BJ (cell line): ENCODE measurements around the gene SLC2A2. TPM values are rescaled to one million over a fixed set of nuclear protein-coding genes. Genes with fewer than 3 reads are reported as not detected.

Source experiments
- CTCF ChIA-PET: fragments of 350-600 bp; formaldehyde crosslinking; extraction: SDS; loops from one replicate; lab custom pipeline; 2021; ENCODE audit warnings: antibody characterized with exemption, inconsistent platforms; lab: Yijun Ruan, JAX
- POLR2A ChIA-PET: fragments of 300-600 bp; sonication (Branson Sonifier 250); formaldehyde crosslinking; extraction: SDS; loops from one replicate; lab custom pipeline; 2021; ENCODE audit warnings: antibody characterized with exemption; lab: Charles Lee
- DNase-seq: peaks from one replicate; pipeline ENCODE4 v3.0.0-alpha.2; 2011; ENCODE audit warnings: low read depth
- H3K27me3 ChIP-seq: 2 replicates; pipeline ENCODE4 v1.6.0; 2011; ENCODE audit warnings: low read length; ENCODE audit not compliant: control insufficient read depth, insufficient read depth
- H3K36me3 ChIP-seq: 2 replicates; pipeline ENCODE4 v1.5.1; 2011; ENCODE audit warnings: low read length; ENCODE audit not compliant: control insufficient read depth, insufficient read depth
- H3K4me3 ChIP-seq: 2 replicates; pipeline ENCODE4 v1.5.1; 2011; ENCODE audit warnings: low read depth, mild to moderate bottlenecking, control low read depth, low read length
- CTCF ChIP-seq: IDR thresholded peaks from 2 replicates; pipeline ENCODE4 v1.5.1; 2011; ENCODE audit warnings: low read depth, mild to moderate bottlenecking, control low read depth, inconsistent platforms, low read length, moderate library complexity; ENCODE audit not compliant: insufficient read depth
- polyA plus RNA-seq: library from polyadenylated mRNA; depleted of rRNA; stranded (reverse); fragments of >200 nt; gene quantifications from 2 replicates; pipeline ENCODE4 v1.2.3, GENCODE V29; 2011

Gene SLC2A2
- polyA plus RNA-seq, 1 experiment = not detected

GRCh38 chr3:171007316-171007715 is 19.2 kb downstream of the SLC2A2 start:
- no peak overlapping the region for H3K4me3 ChIP-seq
- no peaks in the 10 kb centered on the region for H3K27me3 ChIP-seq
- CTCF ChIA-PET = no interaction called here
- POLR2A ChIA-PET = no interaction called here
- no peak for TF ChIP-seq CTCF
- no peaks in the 10 kb centered on the region for H3K36me3 ChIP-seq
- DNase-seq = no peak

DNA sequence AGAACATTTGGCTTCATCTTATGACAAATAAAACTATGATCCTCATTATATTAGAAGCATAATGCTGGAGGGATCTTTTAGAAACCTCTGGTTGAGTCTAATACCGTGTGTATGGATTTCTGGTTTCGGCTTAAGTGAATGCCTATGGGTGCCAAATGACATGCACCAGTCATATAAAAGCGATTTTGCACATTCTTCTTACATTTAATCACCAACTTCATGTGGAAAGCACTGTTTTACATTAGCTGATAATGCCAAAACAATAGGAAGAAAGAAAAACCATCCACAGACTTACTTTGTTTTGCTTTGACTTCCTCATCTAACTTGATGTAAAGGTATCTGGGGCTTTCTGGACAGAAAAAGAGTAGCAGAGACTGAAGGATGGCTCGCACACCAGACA is 20.9 kb downstream of the SLC2A2 start:
- ChIA-PET CTCF (no interaction called here), POLR2A (interaction anchor here (0.6 kb wide), 1 partner anchor 422 kb away, joined by 3 read pairs; no protein-coding TSS in a partner anchor)
- DNase-seq = peak; percentile 46
- no peak for TF ChIP-seq CTCF
- Histone ChIP-seq H3K36me3 (no peaks in the 10 kb centered on the region), H3K27me3 (no peaks in the 10 kb centered on the region), H3K4me3 (no peak overlapping the region)

GRCh38 chr3:171001957-171002694 is 24.4 kb downstream of the SLC2A2 start:
- ChIA-PET CTCF (interaction anchor here (1.3 kb wide), 1 partner anchor 40 kb away, joined by 5 read pairs; no protein-coding TSS in a partner anchor), POLR2A (no interaction called here)
- Histone ChIP-seq H3K36me3 (no peaks in the 10 kb centered on the region), H3K27me3 (no peaks in the 10 kb centered on the region), H3K4me3 (no peak overlapping the region)
- peak; percentile 37 for DNase-seq
- TF ChIP-seq CTCF = no peak

GRCh38 chr3:171001250-171001893 is 25.1 kb downstream of the SLC2A2 start:
- POLR2A ChIA-PET = no interaction called here
- Histone ChIP-seq H3K27me3 (no peaks in the 10 kb centered on the region), H3K36me3 (no peaks in the 10 kb centered on the region), H3K4me3 (no peak overlapping the region)
- CTCF ChIA-PET = interaction anchor here (1.3 kb wide), 1 partner anchor 39 kb away, joined by 5 read pairs; no protein-coding TSS in a partner anchor
- DNase-seq = no peak
- TF ChIP-seq CTCF = no peak

GRCh38 chr3:171000281-171000680 is 26.2 kb downstream of the SLC2A2 start:
- Histone ChIP-seq H3K36me3 (no peaks in the 10 kb centered on the region), H3K27me3 (no peaks in the 10 kb centered on the region), H3K4me3 (no peak overlapping the region)
- no peak for TF ChIP-seq CTCF
- CTCF ChIA-PET = no interaction called here
- DNase-seq = no peak
- POLR2A ChIA-PET = no interaction called here
